GM13977 (cell line): ENCODE results near the gene FBXW5.

Experiments used
- DNase-seq: peaks from one replicate; pipeline ENCODE4 v3.0.0; 2012; ENCODE audit warnings: low spot score
- CTCF ChIP-seq: IDR thresholded peaks from 2 replicates; pipeline ENCODE4 v1.5.1; 2012; ENCODE audit warnings: mild to moderate bottlenecking, control low read depth; ENCODE audit not compliant: insufficient read depth; ENCODE audit errors: extremely low read depth, missing control alignments
- in situ Hi-C: fragments of 300-500 bp; cut with MboI; formaldehyde crosslinking; loops from one replicate; pipeline ENCODE4 v1.12.0; 2022; ENCODE audit warnings: low sequenced_read_pairs, low pct_unique_long_range_greater_than_20kb, mixed read lengths, inconsistent platforms; ENCODE audit not compliant: unreplicated experiment

The FBXW5 gene

GRCh38 chr9:136949817-136950655 is 5.5 kb upstream of the FBXW5 start:
- peak; percentile 100 for DNase-seq
- in situ Hi-C loops, result no loop called here
- TF ChIP-seq CTCF, result peak; percentile 21

GRCh38 chr9:136949239-136949816 is 4.8 kb upstream of the FBXW5 start:
- DNase-seq, result no peak
- in situ Hi-C loops, result no loop called here
- no peak for TF ChIP-seq CTCF

GRCh38 chr9:136947955-136948510 is 3.5 kb upstream of the FBXW5 start:
- TF ChIP-seq CTCF, result peak; percentile 71
- in situ Hi-C loops, result no loop called here
- DNase-seq, result no peak

- no peak for TF ChIP-seq CTCF
- in situ Hi-C loops, result no loop called here
- DNase-seq, result no peak
Observed at GRCh38 chr9:136947028-136947891, 2.7 kb upstream of the FBXW5 start.

- DNase-seq, result no peak
- in situ Hi-C loops, result no loop called here
Observed at GRCh38 chr9:136946228-136947027, 1.9 kb upstream of the FBXW5 start.

More at GRCh38 chr9:136946228-136947027, 1.9 kb upstream of the FBXW5 start:
- TF ChIP-seq CTCF, result no peak
